ENCODE measurements around the gene LAIR2.

Gene LAIR2

GRCh38 chr19:54458648-54459281, 43.9 kb upstream of the LAIR2 start:
- no peaks in the 10 kb centered on the region for H3K9me2 ChIP-seq (replicated peaks; ENCODE audit: insufficient read depth, low read length)
- H4K20me1 ChIP-seq (ENCODE audit: low read depth, low read length) = no peaks in the 10 kb centered on the region; the same call in 1 of the 2 replicates
- no peak overlapping the region for H3K27ac ChIP-seq (ENCODE audit: low read depth, low read length)
- no peaks in the 10 kb centered on the region for H3K9me3 ChIP-seq (ENCODE audit: insufficient read depth, low read length)
- no peak overlapping the region for H3K4me2 ChIP-seq (ENCODE audit: low read depth, low read length, poor library complexity, severe bottlenecking)
- no peak overlapping the region for H3K4me3 ChIP-seq (ENCODE audit: insufficient read depth, low read length, poor library complexity, severe bottlenecking)
- H3K9ac ChIP-seq (ENCODE audit: low read length) = no peak overlapping the region
- H3K27me3 ChIP-seq (ENCODE audit: low read length) = no peaks in the 10 kb centered on the region
- 0 out of 2 replicates have a peak, but pooled peaks cover 5% of the 10 kb centered on the region for H3K36me3 ChIP-seq (ENCODE audit: low read length)
- H3F3A ChIP-seq (ENCODE audit: insufficient read depth) = peaks cover 16% of the 10 kb centered on the region; the same call in 1 of the 2 replicates
- TF ChIP-seq EZH2phosphoT487 (conservative IDR thresholded peaks at IDR 0.05; ENCODE audit: low read length) (no peak), CTCF (IDR thresholded peaks at IDR 0.05; ENCODE audit: insufficient read depth, low read length, poor library complexity, severe bottlenecking) (no peak)
- H3K79me2 ChIP-seq (ENCODE audit: insufficient read depth, low read length) = peaks cover under 1% of the 10 kb centered on the region; the same call in 1 of the 2 replicates
- H2AFZ ChIP-seq (ENCODE audit: low read depth, low read length, severe bottlenecking) = no peak overlapping the region

GRCh38 chr19:54459282-54460229, 43.1 kb upstream of the LAIR2 start:
- no peak overlapping the region for H2AFZ ChIP-seq (ENCODE audit: low read depth, low read length, severe bottlenecking)
- H3K9me2 ChIP-seq (replicated peaks; ENCODE audit: insufficient read depth, low read length) = no peaks in the 10 kb centered on the region
- no peaks in the 10 kb centered on the region; the same call in 1 of the 2 replicates for H4K20me1 ChIP-seq (ENCODE audit: low read depth, low read length)
- H3K4me3 ChIP-seq (ENCODE audit: insufficient read depth, low read length, poor library complexity, severe bottlenecking) = no peak overlapping the region
- 0 out of 2 replicates have a peak, but pooled peaks cover 5% of the 10 kb centered on the region for H3K36me3 ChIP-seq (ENCODE audit: low read length)
- H3K9me3 ChIP-seq (ENCODE audit: insufficient read depth, low read length) = no peaks in the 10 kb centered on the region
- peaks cover 21% of the 10 kb centered on the region; the same call in 1 of the 2 replicates for H3F3A ChIP-seq (ENCODE audit: insufficient read depth)
- no peak overlapping the region for H3K4me2 ChIP-seq (ENCODE audit: low read depth, low read length, poor library complexity, severe bottlenecking)
- H3K27ac ChIP-seq (ENCODE audit: low read depth, low read length) = no peak overlapping the region
- no peaks in the 10 kb centered on the region for H3K79me2 ChIP-seq (ENCODE audit: insufficient read depth, low read length)
- no peaks in the 10 kb centered on the region for H3K27me3 ChIP-seq (ENCODE audit: low read length)
- TF ChIP-seq CTCF (IDR thresholded peaks at IDR 0.05; ENCODE audit: insufficient read depth, low read length, poor library complexity, severe bottlenecking) = no peak
- no peak for TF ChIP-seq EZH2phosphoT487 (conservative IDR thresholded peaks at IDR 0.05; ENCODE audit: low read length)
- H3K9ac ChIP-seq (ENCODE audit: low read length) = no peak overlapping the region

DNA sequence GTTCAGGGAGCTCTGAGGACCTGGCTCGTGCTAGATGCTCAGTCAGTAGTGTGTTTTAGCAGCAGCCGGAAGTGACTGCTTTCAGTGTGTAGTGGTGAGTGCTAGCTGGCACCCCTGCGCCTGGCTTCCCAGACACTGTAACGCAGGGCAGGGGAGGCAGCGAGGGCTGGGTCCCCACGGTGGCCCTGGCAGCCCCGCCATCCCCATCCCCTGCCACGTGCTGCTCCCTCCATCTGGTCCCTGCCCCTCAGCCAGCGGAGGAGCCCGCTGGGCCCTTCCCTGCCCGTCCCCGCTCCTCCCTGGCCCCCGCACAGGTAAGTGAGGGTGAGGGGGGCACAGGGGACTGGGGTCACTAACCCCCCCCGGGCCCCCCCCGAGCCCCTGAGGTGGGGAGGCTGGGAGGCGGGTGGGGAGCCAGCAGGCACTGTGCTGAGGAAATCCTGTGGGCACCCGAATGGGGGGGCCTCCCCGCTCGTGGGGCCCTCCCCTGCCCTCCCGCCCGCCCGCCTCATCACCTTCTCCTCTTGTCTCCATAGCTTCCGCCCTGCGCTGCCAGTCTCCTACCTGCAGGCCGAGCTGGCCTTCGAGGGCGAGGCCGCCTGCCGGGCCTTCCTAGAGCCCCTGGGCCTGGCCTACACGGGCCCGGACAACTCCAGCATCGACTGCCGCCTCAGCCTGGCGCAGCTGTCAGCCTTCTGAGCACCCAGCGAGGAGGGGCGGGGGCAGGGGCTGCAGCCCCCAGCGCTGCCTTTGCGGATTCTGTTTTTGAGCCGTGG, 42.2 kb upstream of the LAIR2 start:
- Histone ChIP-seq H2AFZ (ENCODE audit: low read depth, low read length, severe bottlenecking) (no peak overlapping the region), H3K9me2 (replicated peaks; ENCODE audit: insufficient read depth, low read length) (no peaks in the 10 kb centered on the region), H3K9me3 (ENCODE audit: insufficient read depth, low read length) (no peaks in the 10 kb centered on the region), H4K20me1 (ENCODE audit: low read depth, low read length) (no peaks in the 10 kb centered on the region; the same call in 1 of the 2 replicates), H3K9ac (ENCODE audit: low read length) (no peak overlapping the region), H3K79me2 (ENCODE audit: insufficient read depth, low read length) (no peaks in the 10 kb centered on the region), H3K4me2 (ENCODE audit: low read depth, low read length, poor library complexity, severe bottlenecking) (no peak overlapping the region), H3F3A (ENCODE audit: insufficient read depth) (peaks cover 24% of the 10 kb centered on the region; the same call in 1 of the 2 replicates), H3K27me3 (ENCODE audit: low read length) (no peaks in the 10 kb centered on the region), H3K4me3 (ENCODE audit: insufficient read depth, low read length, poor library complexity, severe bottlenecking) (no peak overlapping the region), H3K36me3 (ENCODE audit: low read length) (0 out of 2 replicates have a peak, but pooled peaks cover 5% of the 10 kb centered on the region), H3K27ac (ENCODE audit: low read depth, low read length) (no peak overlapping the region)
- TF ChIP-seq CTCF (IDR thresholded peaks at IDR 0.05; ENCODE audit: insufficient read depth, low read length, poor library complexity, severe bottlenecking) (no peak), EZH2phosphoT487 (conservative IDR thresholded peaks at IDR 0.05; ENCODE audit: low read length) (no peak)
